H1 (cell line): ENCODE data around the gene STK39.

Experiments
- CREB1 ChIP-seq: IDR thresholded peaks from 2 replicates; pipeline ENCODE4 v1.6.1; 2012; ENCODE audit warnings: inconsistent platforms
- CTCF ChIP-seq, 3 experiments: IDR thresholded peaks; 1 replicate in 2 of 3; 2 replicates in 1 of 3; pipeline versions ENCODE4 v1.5.1 to v1.6.1; 2011; ENCODE audit warnings: low read length in 3 of 3, mild to moderate bottlenecking in 3 of 3, inconsistent platforms in 2 of 3, low read depth in 1 of 3, moderate library complexity in 1 of 3; ENCODE audit not compliant: insufficient read depth in 1 of 3; ENCODE audit errors: control extremely low read depth in 1 of 3
- FOSL1 ChIP-seq: IDR thresholded peaks from 2 replicates; pipeline ENCODE4 v1.6.1; 2011; ENCODE audit warnings: mild to moderate bottlenecking, low read depth, low read length, moderate library complexity; ENCODE audit not compliant: insufficient read depth
- POLR2A ChIP-seq, 2 experiments: IDR thresholded peaks; 1 replicate in 1 of 2; 2 replicates in 1 of 2; pipeline ENCODE4 v1.6.1; 2011; ENCODE audit warnings: low read depth in 2 of 2, low read length in 2 of 2, mild to moderate bottlenecking in 2 of 2; ENCODE audit errors: control extremely low read depth in 1 of 2
- POLR2AphosphoS5 ChIP-seq: IDR thresholded peaks from 2 replicates; pipeline ENCODE4 v1.6.1; 2011; ENCODE audit warnings: low read depth, low read length
- RFX5 ChIP-seq: IDR thresholded peaks from 2 replicates; pipeline ENCODE4 v1.6.1; 2011; ENCODE audit warnings: low read depth, low read length, improper control_type of control experiment, borderline replicate concordance
- SAP30 ChIP-seq: fragments of 300-600 bp; sonication (generic); IDR thresholded peaks from 2 replicates; pipeline ENCODE4 v1.7.1; 2012; ENCODE audit warnings: low read length, moderate library complexity, mild to moderate bottlenecking, inconsistent platforms; ENCODE audit not compliant: insufficient read depth, insufficient replicate concordance
- SIN3A ChIP-seq, 2 experiments: IDR thresholded peaks in 1 of 2; conservative IDR thresholded peaks in 1 of 2; 2 replicates each; pipeline ENCODE4 v1.6.1; 2011 to 2012; ENCODE audit warnings: low read length in 2 of 2, improper control_type of control experiment in 1 of 2, low read depth in 1 of 2, mild to moderate bottlenecking in 1 of 2
- SIX5 ChIP-seq: IDR thresholded peaks from 2 replicates; pipeline ENCODE4 v1.6.1; 2011; ENCODE audit warnings: mild to moderate bottlenecking, low read depth, low read length

- TF ChIP-seq CTCF (IDR thresholded peaks at IDR 0.05; ENCODE audit: control extremely low read depth in 1 of 3, insufficient read depth in 1 of 3, low read depth in 1 of 3, low read length in 3 of 3), result no peak
- no peak for TF ChIP-seq SIX5
- no peak for TF ChIP-seq FOSL1
- TF ChIP-seq SIN3A (conservative IDR thresholded peaks at IDR 0.05 in 1 of 2, IDR thresholded peaks at IDR 0.05 in 1 of 2; ENCODE audit: low read depth in 1 of 2, low read length in 2 of 2), result no peak
- no peak for TF ChIP-seq POLR2A (IDR thresholded peaks at IDR 0.05; ENCODE audit: control extremely low read depth in 1 of 2, low read depth in 2 of 2, low read length in 2 of 2)
- no peak for TF ChIP-seq RFX5
- TF ChIP-seq POLR2AphosphoS5, result no peak
- TF ChIP-seq SAP30, result no peak
- TF ChIP-seq CREB1, result no peak
These were observed 7.7 kb upstream of the STK39 start for GRCh38 chr2:168255103-168255502.
